HG02981 (cell line): ENCODE data around the gene NCOA1.
"Not testable (repeated sequence)": the region's sequence is repeated elsewhere in the genome, so short reads cannot be mapped to it uniquely, and the experiment has no call there.

Experiments used
- ATAC-seq: cut with Tn5 transposase; IDR thresholded peaks from one replicate; pipeline ENCODE4 v1.9.1; 2021; ENCODE audit warnings: mild to moderate bottlenecking, moderate library complexity; ENCODE audit not compliant: unreplicated experiment

Gene NCOA1

DNA sequence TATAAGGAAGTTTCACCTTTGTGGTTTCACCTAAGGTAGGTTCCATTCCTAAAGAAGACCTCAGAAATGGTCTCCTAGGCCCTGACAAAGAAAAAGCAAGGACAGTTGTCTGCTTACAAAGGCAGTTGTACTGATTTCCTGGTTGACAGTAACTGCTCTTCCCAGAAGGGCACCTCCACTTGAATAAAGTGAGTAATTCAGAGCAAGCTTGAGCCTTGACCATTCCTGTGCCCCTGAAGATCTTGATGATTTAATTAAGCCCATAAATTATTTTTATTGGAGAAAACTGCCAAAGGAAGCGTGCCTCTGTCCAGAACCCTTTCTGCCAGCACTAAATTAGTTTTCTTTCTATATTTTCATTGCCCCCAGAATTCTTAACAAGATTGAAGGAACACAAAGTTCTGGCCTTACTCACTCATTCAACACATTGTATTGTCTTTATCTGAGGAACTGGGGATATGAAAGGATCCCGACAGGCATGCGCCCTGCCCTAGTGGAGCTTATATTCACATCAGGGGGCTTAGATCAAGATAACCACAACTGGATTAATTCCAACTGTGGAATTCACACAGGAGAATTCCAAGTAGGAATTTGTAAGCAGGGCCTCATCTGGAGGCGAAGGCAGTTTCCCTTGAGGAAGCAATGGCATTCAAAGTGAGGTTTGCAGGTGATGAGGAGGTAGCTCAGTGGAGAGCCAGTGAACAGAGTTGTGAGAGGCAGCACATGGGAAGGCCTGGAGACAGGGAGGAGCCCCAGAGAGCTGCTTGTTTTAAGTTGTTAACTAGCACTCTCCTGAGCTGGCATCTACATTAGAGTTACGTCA is 280.9 kb downstream of the NCOA1 start:
- ATAC-seq: no peak

DNA sequence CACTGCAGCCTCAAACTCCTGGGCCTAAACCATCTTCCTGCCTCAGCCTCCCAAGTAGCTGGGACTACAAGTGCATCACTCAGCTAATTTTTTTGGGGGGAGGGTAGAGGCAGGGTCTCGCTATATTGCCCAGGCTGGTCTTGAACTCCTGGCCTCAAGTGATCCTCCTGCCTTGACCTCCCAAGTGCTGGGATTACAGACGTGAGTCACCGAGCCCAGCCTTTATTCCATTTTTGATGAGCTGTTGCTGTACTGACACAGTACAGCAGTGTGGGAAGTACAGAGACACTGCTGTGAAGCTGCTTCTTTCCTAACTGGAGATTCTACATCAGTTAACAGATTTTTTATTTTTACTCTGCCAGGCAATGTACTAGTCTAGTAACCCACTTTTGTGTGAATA is 283.3 kb downstream of the NCOA1 start:
- no peak for ATAC-seq

DNA sequence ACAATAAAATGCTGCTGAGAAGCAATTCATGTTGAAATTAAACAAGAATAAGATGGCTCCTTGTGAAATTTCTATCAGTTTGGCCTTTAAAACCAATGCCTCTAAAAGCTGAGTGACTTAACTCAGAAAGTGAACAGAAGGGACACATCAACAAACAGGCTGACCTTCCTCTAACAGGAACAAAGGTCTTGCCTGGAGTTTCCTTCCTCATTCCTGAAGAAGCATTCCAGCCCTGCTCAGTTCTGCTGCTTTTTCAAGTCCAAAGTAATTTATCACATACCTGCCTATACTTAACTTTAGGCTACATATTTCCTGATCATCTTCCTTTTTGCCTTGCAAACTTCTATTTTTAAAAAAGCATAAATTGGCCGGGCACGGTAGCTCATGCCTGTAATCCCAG is 288.1 kb downstream of the NCOA1 start:
- ATAC-seq: no peak

DNA sequence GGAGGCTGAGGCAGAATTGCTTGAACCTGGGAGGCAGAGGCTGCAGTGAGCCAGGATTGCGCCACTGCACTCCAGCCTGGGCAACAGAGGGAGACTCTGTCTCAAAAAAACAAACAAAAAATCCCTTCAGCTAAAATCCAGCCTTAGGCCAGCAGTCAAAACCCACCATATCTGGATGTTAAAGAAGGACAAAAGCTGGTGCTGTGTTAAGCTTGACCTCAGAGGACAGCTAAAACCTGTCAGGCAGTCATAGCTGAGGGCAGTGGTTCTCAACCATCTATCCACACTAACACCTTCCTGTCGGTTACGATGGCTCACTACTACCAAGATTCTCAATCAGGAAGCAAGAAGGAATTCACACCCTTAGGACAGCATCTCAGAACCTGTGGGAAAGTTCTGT is 292.6 kb downstream of the NCOA1 start:
- no peak for ATAC-seq

DNA sequence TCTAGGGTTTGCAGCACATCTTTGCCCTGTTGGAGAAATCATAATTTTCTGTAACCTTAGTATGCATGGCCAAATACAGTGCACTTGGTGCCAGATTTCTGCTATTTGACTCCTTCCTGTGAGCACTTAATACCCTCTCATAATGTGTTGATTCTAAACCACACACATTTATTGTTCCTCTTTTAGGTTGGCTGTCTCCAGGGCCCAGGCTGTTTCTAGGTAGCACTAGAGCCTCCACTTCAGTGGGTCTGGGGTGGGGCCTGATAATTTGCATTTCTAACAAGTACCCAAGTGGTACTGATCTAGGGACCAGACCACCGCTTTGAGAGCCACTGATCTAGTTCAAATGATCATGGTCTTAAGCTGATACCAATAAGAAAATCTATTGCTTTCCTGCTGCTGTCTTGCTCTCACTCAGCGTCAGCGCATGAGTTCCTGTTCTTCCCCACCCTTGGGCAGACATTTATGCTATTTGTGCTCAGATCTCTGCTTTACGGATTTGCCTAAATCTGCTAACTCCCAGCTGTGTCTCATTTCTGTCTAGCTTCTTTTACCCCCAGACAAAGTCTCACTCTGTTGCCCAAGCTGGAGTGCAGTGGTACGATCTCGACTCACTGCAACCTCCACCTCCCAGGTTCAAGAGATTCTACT is 294.7 kb downstream of the NCOA1 start:
- peak; percentile 90 for ATAC-seq

DNA sequence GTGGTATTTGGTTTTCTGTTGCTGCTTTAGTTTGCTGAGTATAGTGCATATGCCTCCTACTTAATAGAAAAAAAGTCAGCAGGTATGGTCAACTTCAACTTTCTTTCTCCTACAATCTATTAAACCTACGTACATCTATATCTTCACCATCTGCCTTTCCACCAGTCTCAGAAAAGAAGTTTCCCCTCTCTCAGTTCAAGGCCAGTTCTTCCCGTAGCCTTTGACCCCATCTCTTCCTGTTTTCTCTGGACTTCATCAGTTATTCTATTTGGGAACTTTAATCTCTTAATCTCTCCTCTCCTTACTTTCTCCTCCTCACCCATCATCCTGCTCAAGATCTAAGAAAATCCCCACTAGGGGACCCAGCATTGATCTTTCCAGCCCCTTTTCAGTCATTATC is 296.5 kb downstream of the NCOA1 start:
- ATAC-seq: no peak

DNA sequence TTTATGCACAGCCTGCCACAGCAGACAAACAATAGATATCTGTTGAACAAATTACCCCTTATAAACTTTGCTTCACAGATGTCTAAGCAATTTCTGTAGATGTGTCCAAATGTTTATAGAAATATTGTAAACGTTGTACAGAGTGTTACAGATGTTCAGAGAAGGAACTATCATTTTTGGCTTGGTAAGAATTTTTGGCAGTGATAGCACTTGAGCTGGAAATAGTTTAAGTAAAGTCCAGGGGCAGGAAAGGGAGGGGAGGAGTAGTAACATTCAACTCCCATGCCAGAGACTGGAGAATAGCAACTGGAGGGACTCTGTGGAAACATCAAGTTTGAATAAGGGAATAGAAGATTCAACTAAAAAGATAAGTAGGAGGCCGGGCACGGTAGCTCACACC is 297.8 kb downstream of the NCOA1 start:
- ATAC-seq: no peak

DNA sequence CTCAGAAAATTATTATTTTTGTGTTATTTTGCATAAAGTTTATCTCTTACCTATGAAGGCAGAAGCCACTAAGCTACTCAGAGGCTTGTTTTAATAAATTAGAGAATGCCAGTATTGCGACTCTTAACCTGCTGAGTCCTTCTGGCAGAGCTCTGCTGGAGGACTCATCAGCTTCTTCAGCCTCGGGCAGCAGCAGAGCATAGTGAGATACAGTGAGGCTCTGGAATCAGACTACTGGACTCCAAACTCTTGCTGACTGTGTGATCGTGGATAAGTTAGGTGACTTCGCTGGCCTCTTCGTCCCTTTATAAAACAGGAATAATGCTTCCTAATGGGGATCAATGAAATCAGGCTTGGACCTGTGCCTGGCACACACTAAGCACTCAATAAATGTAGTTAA is 300.4 kb downstream of the NCOA1 start:
- no peak for ATAC-seq

DNA sequence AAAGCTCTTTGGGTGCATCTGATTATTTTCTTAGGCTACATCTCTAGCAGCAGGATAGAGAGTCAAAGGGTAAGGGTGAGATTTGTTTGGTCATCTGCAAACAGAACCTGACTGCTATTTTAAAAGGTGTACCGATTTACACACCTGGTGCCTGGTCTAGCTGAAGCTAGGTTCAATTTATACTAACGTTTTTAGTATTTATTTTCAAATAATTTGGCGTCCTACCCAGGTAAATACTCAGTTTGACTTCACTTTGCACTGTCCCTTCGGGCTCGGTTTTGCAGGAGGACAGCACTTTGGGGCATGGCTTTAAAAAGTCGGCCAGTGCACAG is 301.5 kb downstream of the NCOA1 start:
- ATAC-seq: no peak

DNA sequence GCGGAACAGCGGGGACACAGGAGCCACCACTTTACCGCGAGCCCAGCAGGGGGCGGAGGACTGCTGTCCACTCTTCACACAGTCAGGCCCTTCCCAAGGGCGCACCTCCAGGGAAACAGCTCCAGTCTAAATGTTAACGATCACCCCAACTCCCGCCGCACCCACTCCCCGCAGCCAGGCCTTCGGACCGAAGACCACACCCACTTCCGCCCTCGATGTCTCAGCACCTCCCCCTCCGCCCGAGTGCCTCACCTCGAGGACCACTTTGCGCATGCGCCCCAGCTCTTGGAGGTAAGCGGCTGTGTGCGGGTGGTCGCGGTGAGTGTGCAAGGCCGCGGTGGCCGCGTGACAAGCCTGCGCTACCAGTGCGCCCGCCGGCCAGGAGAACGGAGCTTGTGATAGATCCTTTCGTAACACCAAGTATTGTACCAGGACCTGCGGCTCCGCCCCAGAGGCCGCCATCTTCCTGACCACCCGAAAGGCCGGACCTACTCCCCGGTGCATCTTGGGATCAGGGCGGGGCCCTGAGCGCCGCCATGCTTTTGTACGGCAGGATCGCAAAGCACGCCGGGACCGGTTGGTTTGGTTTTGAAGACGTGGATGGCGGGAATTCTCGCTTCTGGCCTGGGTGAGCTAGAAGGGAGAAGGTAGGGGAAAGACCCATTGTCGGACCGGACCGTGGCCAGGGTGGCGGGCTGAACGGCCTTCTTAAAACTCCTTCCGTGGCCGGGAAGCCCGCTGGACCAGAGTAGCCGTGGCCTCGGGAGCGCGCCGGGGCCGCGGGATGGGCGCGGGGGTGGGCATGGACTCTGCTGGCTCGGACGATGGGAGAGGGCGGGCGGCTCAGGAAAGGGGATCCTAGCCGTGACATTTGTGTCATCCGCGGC is 302.1 kb downstream of the NCOA1 start, which contains the start of the genes CENPO and PTRHD1:
Gene CENPO (plus strand): TSS at position 552 of the 887 bp plus-strand sequence. CDS start 495 bp downstream, outside the sequence.
Gene PTRHD1 (minus strand): TSS at position 518 of the 887 bp plus-strand sequence. CDS start 14 bp downstream, at position 504.
- ATAC-seq: peak; percentile 88

DNA sequence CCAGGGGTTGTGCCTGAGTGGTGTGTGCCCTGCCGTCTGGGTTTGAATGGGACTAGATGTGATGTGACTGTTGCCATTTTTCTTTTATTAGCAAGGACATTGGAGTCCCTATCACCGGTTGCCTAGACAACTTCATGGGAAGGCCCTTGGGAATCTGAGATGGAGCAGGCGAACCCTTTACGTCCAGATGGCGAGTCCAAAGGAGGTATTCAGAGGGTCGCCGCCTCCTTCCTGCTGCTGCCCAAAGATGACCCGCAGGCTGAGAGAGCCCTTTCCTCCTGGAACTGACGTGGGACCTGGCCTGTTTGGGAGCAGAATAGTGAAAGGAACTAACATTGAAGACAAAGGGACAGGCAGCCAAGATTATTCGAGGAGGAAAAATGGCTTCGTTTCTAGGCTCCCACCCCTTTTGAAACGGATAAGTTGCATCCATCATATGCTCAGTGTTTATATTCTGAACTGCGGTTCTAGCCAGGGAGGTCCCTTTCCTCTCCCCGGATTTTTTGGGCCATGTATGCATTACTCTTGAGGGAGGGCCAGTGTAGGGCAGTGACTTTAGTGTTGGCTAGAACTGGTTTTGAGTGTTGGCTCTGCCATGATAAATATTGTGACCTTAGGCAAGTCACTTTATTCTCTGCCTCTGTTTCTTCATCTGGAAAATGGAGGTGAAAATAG is 302.8 kb downstream of the NCOA1 start:
- no peak for ATAC-seq

DNA sequence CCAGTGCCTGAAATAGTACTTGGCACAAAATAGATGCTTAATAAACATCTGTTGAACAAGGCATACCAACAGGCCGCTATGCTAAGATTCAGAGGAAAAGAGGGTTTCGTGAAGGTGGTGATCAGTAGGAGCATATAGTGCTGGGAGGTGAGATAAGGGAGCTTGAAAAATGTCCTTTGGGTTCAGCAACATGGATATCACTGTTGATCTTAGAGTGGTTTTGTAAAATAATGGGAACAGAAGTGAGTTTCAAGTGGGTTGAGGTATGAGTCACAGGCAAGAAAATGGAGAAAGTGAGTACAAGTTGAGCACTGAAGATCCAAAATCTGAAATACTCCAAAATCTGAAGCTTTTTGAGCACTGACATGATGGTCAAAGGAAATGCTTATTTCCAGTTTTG is 306.6 kb downstream of the NCOA1 start:
- no peak for ATAC-seq

DNA sequence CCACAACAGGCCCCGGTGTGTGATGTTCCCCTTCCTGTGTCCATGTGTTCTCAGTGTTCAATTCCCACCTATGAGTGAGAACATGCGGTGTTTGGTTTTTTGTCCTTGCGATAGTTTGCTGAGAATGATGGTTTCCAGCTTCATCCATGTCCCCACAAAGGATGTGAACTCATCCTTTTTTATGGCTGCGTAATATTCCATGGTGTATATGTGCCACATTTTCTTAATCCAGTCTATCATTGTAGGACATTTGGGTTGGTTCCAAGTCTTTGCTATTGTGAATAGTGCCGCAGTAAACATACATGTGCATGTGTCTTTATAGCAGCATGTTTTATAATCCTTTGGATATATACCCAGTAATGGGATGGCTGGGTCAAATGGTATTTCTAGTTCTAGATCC is 309.4 kb downstream of the NCOA1 start:
- ATAC-seq: not testable (repeated sequence)

DNA sequence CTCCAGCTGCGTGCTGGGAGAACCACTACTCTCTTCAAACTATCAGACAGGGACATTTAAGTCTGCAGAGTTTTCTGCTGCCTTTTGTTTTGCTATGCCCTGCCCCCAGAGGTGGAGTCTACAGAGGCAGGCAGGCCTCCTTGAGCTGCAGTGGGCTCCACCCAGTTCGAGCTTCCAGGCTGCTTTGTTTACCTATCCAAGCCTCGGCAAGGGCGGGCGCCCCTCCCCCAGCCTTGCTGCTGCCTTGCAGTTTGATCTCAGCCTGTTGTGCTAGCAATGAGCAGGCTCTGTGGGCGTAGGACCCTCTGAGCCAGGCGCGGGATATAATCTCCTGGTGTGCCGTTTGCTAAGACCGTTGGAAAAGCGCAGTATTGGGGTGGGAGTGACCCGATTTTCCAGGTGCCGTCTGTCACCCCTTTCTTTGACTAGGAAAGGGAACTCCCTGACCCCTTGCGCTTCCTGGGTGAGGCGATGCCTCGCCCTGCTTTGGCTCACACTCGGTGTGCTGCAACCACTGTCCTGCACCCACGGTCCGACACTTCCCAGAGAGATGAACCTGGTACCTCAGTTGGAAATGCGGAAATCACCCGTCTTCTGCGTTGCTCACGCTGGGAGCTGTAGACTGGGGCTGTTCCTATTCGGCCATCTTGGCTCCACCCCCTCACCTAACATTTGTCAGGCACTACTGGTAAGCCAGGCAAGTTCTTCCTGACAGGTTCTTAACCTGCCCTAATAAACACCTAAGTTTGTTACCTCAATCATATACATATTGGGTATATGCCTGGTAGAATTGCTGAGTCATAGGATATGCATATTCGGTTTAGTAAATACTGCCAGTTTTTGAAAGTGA is 315.0 kb downstream of the NCOA1 start:
- ATAC-seq: not testable (repeated sequence)

DNA sequence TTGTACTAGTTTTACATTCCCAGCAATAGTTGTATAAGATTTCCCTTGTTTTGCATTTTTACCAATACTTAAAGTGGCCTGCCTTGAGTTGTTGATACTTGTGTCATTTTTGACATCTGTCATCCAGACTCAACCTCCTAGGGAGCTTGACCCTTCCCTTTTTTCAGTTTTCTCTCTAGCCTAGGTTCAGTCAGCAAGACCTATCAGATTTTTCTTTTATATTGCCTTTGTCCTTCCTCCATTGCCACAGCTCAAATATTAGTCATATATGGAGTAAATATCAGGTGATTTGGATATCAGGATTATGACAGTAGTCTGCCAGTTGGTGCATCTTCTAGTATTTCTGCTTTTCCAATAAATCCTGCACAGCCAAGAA is 315.6 kb downstream of the NCOA1 start:
- ATAC-seq: no peak

DNA sequence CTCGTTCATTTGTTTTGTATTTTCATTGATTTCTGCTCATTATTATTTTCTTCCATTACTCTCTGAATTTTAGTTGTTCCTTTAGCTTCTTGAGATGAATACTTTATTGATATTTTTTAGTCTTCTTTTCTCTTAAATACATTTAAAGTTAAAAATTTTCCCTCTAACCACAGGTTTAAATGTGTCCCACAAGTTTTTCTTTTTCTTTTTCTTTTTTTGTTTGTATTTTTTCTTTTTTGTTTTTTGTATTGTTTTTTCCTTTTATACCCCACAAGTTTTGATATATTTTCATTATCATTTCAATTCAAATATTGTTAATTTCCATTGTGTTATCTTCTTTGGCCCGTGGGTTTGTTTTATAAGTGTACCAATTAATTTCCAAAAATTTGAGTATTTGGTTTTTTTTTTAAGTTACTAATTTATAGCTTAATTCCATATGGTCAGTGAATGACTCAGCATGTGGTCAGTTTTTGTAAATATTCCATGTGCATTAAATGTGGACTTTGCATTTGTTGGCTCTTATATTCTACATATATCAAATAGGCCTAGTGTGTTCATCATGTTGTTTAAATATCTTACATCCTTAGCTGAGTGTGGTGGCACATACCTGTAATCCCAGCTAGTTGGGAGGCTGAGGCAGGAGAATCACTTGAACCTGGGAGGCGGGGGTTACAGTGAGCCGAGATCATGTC is 318.4 kb downstream of the NCOA1 start:
- ATAC-seq: no peak

DNA sequence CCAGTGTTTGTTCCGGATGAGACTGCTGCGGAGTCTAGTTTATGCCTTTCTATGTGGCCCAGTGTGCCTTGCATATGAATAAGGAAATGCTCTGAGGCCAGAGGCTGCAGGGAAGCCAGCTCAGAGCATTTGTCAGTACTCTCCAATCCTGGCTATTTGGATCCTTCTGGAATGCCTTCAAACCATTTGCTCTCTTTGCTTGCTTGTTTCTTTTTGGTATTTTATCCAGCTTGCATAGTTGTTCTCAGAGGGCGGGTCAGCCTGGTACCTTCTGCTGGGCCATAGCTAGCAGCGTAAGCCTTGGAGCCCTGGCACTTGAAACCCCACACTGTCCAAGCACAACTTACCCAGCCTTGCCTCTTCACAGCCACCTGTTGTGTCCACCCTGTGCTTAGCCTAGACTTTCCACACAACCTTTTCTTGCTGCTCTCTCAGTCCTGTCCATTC is 322.7 kb downstream of the NCOA1 start:
- ATAC-seq: no peak

DNA sequence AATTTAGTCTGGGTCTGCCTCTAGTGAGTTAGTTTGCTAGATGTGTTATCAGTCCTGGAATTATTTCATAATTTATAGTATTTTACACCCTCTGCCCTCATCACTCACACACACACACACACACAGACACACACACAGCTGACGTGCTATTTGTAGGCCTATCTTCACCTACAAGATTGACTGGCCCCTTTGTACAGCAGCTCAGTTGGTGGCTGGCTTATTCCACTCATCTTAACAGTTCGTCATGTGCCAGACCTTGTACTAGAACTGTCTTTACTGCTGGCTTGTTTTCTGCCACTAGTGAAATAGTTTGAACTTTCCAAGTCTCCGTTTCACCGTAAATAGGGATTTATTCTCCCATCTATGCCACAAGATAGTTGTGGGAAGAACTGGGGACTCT is 323.5 kb downstream of the NCOA1 start:
- ATAC-seq: no peak

DNA sequence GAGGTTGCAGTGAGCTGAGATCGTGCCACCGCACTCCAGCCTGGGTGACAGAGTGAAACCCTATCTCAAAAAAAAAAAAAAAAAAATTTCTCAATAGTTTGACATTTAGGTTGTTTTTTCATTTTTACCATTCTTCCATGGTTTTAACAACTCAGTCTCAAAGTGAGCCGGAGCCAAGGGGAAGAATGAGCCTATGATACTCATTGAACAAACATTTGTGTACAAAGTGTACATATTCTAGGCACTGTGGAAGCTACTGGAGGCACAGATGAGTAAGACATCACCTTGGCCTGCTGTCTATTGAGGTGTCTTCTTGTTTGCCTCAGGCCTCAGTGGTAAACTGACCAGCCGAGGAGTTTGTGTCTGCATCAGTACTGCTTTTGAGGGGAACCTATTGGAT is 324.1 kb downstream of the NCOA1 start:
- ATAC-seq: no peak
